Measurements from ENCODE around the gene UHRF1. TPM values are rescaled to one million over a fixed set of nuclear protein-coding genes. Genes with fewer than 3 reads are reported as not detected.

The UHRF1 gene
- total and polyA plus RNA-seq, 2 of the 4 experiments (the other 2 are of a cell fraction) = 47.4 to 57.4 TPM

- H3K79me1 ChIP-seq (ENCODE audit: low read depth in 1 of 2, low read length in 2 of 2) = peaks cover 18 to 91% of the 10 kb centered on the region in 2 experiments
- no peak overlapping the region for H2BK15ac ChIP-seq (ENCODE audit: low read depth, low read length)
- 81% methylated on average over 9 of the region's 23 CpGs; no CpG with 5 or more reads in 1 of the 2 experiments for WGBS, 2 experiments (ENCODE audit: extremely low coverage in 2 of 2, insufficient read length in 1 of 2)
- intact Hi-C loops (cut with micrococcal nuclease) (no loop called here), dilution Hi-C loops (cut with HindIII; ENCODE audit: low sequenced_read_pairs, unreplicated experiment) (no loop called here), in situ Hi-C loops (cut with MboI; ENCODE audit: low sequenced_read_pairs) (no loop called here)
- no peak overlapping the region for H3K4me3 ChIP-seq (ENCODE audit: insufficient read depth, low read depth, low read length)
- no peak overlapping the region for H3K4me2 ChIP-seq (ENCODE audit: low read depth, low read length)
- H2AK5ac ChIP-seq (ENCODE audit: low read depth, low read length) = no peak overlapping the region
- H3K36me3 ChIP-seq (ENCODE audit: control insufficient read depth, insufficient read depth, low read length) = peaks cover 6% of the 10 kb centered on the region; the same call in 1 of the 2 replicates
- ATAC-seq (ENCODE audit: low read depth) (no peak), DNase-seq (no peak)
- H2BK20ac ChIP-seq (ENCODE audit: low read depth, low read length) = no peak overlapping the region
- BruUV-seq (replicated peaks) = no TSS peak
- H3K9me3 ChIP-seq (ENCODE audit: control insufficient read depth, insufficient read depth, low read length) = no peaks in the 10 kb centered on the region
- no peak overlapping the region for H3K18ac ChIP-seq (ENCODE audit: low read depth, low read length)
- TF ChIP-seq SMC3 (IDR thresholded peaks at IDR 0.05; ENCODE audit: low read depth, low read length) = no peak
- TF ChIP-seq POLR2A (IDR thresholded peaks at IDR 0.05; ENCODE audit: low read depth, low read length) = no peak
- no peak for TF ChIP-seq USF2 (IDR thresholded peaks at IDR 0.05; ENCODE audit: low read depth, low read length)
- no peak for TF ChIP-seq RFX5 (IDR thresholded peaks at IDR 0.05; ENCODE audit: low read depth, low read length)
- no peak for TF ChIP-seq NFE2L2 (IDR thresholded peaks at IDR 0.05; ENCODE audit: low read depth, low read length)
- no peak for TF ChIP-seq FOS (IDR thresholded peaks at IDR 0.05; ENCODE audit: low read depth, low read length)
- TF ChIP-seq MXI1 (IDR thresholded peaks at IDR 0.05; ENCODE audit: borderline replicate concordance, low read depth, low read length) = no peak
- TF ChIP-seq CHD1 (IDR thresholded peaks at IDR 0.05; ENCODE audit: low read depth, low read length) = no peak
- TF ChIP-seq RAD21 (IDR thresholded peaks at IDR 0.05; ENCODE audit: low read length) = no peak
- TF ChIP-seq CEBPB (IDR thresholded peaks at IDR 0.05; ENCODE audit: low read depth, low read length) = no peak
- TF ChIP-seq MAFK (IDR thresholded peaks at IDR 0.05; ENCODE audit: low read depth, low read length) = no peak
- TF ChIP-seq MAZ (IDR thresholded peaks at IDR 0.05; ENCODE audit: borderline replicate concordance, low read depth, low read length) = no peak
- no peak for TF ChIP-seq CTCF (conservative IDR thresholded peaks at IDR 0.05; ENCODE audit: low read depth, low read length)
- no peak for TF ChIP-seq ELK1 (IDR thresholded peaks at IDR 0.05; ENCODE audit: borderline replicate concordance, low read depth, low read length)
- no peak for TF ChIP-seq RCOR1 (IDR thresholded peaks at IDR 0.05; ENCODE audit: insufficient replicate concordance, low read length)
- TF ChIP-seq BHLHE40 (IDR thresholded peaks at IDR 0.05; ENCODE audit: low read depth, low read length) = no peak
- H3K27me3 ChIP-seq (ENCODE audit: control insufficient read depth, insufficient read depth, low read length) = no peaks in the 10 kb centered on the region
- no peak overlapping the region for H3K56ac ChIP-seq (ENCODE audit: extremely low read depth, insufficient read depth, low read length)
- H3K9ac ChIP-seq (ENCODE audit: low read depth, low read length) = no peak overlapping the region
- H3K14ac ChIP-seq (replicated peaks; ENCODE audit: low read depth, low read length) = no peak overlapping the region
- H4K5ac ChIP-seq (ENCODE audit: low read depth, low read length) = no peak overlapping the region
- H4K8ac ChIP-seq (ENCODE audit: low read depth in 2 of 2, low read length in 2 of 2) = no peak overlapping the region
- CTCF ChIA-PET = no interaction called here
- H3K23ac ChIP-seq (ENCODE audit: low read depth, low read length) = no peak overlapping the region
- POLR2A ChIA-PET (ENCODE audit: unreplicated experiment) = no interaction called here
- no peak overlapping the region for H4K91ac ChIP-seq (ENCODE audit: insufficient read depth, low read depth, low read length)
- H2AFZ ChIP-seq (replicated peaks; ENCODE audit: low read length, poor library complexity) = no peak overlapping the region
- H3K27ac ChIP-seq (ENCODE audit: insufficient read depth, low read length) = no peak overlapping the region
- no peak overlapping the region for H2AK9ac ChIP-seq (replicated peaks; ENCODE audit: low read depth, low read length, poor library complexity)
- H4K20me1 ChIP-seq (ENCODE audit: insufficient read depth, low read length) = peaks cover 97% of the 10 kb centered on the region
- H2BK5ac ChIP-seq (ENCODE audit: low read depth, low read length, poor library complexity, severe bottlenecking) = no peak overlapping the region
- H3K4ac ChIP-seq (ENCODE audit: low read depth, low read length) = no peak overlapping the region
- no peak overlapping the region for H2BK120ac ChIP-seq (ENCODE audit: low read depth, low read length)
- H3K4me1 ChIP-seq (ENCODE audit: control insufficient read depth, insufficient read depth, low read length) = peaks cover 26% of the 10 kb centered on the region
- peaks cover 26% of the 10 kb centered on the region for H3K9me1 ChIP-seq (ENCODE audit: insufficient read depth, low read length)
These were observed 74.2 kb downstream of the UHRF1 start for GRCh38 chr19:4983346-4984105.
